Astrocyte (in vitro differentiated cells and primary cell): ENCODE results near the gene EIF4E1B. TPM values are rescaled to one million over a fixed set of nuclear protein-coding genes. Genes with fewer than 3 reads are reported as not detected.

Experiments
- DNase-seq: peaks from one replicate; pipeline ENCODE4 v3.0.0-alpha.2; 2010; ENCODE audit warnings: low read depth
- FAIRE-seq: peaks from 2 replicates; lab custom pipeline; 2011; peaks lifted over from hg19 to GRCh38; lab: Jason Lieb, UNC
- H2AFZ ChIP-seq: 2 replicates; pipeline ENCODE4 v1.6.0; 2012; ENCODE audit warnings: low read depth, low read length, inconsistent platforms
- H3K27ac ChIP-seq: 2 replicates; pipeline ENCODE4 v1.5.1; 2011; ENCODE audit warnings: low read depth, low read length, inconsistent platforms
- H3K27me3 ChIP-seq: 2 replicates; pipeline ENCODE4 v1.6.0; 2011; ENCODE audit warnings: low read length, inconsistent platforms; ENCODE audit not compliant: insufficient read depth
- H3K36me3 ChIP-seq: 2 replicates; pipeline ENCODE4 v1.5.1; 2011; ENCODE audit warnings: low read length, inconsistent platforms; ENCODE audit not compliant: insufficient read depth
- H3K4me1 ChIP-seq: 2 replicates; pipeline ENCODE4 v1.5.1; 2011; ENCODE audit warnings: low read length, inconsistent platforms; ENCODE audit not compliant: insufficient read depth
- H3K4me2 ChIP-seq: 2 replicates; pipeline ENCODE4 v1.6.0; 2012; ENCODE audit warnings: low read length, inconsistent platforms
- H3K4me3 ChIP-seq: 2 replicates; pipeline ENCODE4 v1.5.1; 2011; ENCODE audit warnings: low read depth, mild to moderate bottlenecking, low read length, inconsistent platforms; ENCODE audit not compliant: insufficient read depth
- H3K79me2 ChIP-seq: 2 replicates; pipeline ENCODE4 v1.6.0; 2012; ENCODE audit warnings: mild to moderate bottlenecking, low read length, inconsistent platforms; ENCODE audit not compliant: insufficient read depth
- H3K9ac ChIP-seq: 2 replicates; pipeline ENCODE4 v1.6.0; 2012; ENCODE audit warnings: mild to moderate bottlenecking, low read length, inconsistent platforms
- H3K9me3 ChIP-seq: 2 replicates; pipeline ENCODE4 v1.5.1; 2012; ENCODE audit warnings: low read depth, mild to moderate bottlenecking, low read length, inconsistent platforms; ENCODE audit not compliant: insufficient read depth
- H4K20me1 ChIP-seq: 2 replicates; pipeline ENCODE4 v1.6.0; 2012; ENCODE audit warnings: low read length, inconsistent platforms; ENCODE audit not compliant: insufficient read depth
- H3K27ac Mint-ChIP-seq: one replicate; pipeline ENCODE4 v1.8.0; 2021; ENCODE audit warnings: mild to moderate bottlenecking, mixed read lengths; ENCODE audit not compliant: unreplicated experiment
- H3K27me3 Mint-ChIP-seq: one replicate; pipeline ENCODE4 v1.8.0; 2021; ENCODE audit warnings: low read depth, mixed read lengths; ENCODE audit not compliant: unreplicated experiment
- H3K36me3 Mint-ChIP-seq: one replicate; pipeline ENCODE4 v1.8.0; 2021; ENCODE audit warnings: low read depth, mixed read lengths; ENCODE audit not compliant: unreplicated experiment
- H3K4me1 Mint-ChIP-seq: one replicate; pipeline ENCODE4 v1.8.0; 2021; ENCODE audit warnings: low read depth, mixed read lengths; ENCODE audit not compliant: unreplicated experiment
- H3K4me3 Mint-ChIP-seq: one replicate; pipeline ENCODE4 v1.8.0; 2021; ENCODE audit warnings: mild to moderate bottlenecking, moderate library complexity, mixed read lengths; ENCODE audit not compliant: unreplicated experiment
- H3K9me3 Mint-ChIP-seq: one replicate; pipeline ENCODE4 v1.8.0; 2021; ENCODE audit warnings: mild to moderate bottlenecking, mixed read lengths; ENCODE audit not compliant: unreplicated experiment
- EZH2 ChIP-seq: IDR thresholded peaks from 2 replicates; pipeline ENCODE4 v1.6.1; 2012; ENCODE audit warnings: mild to moderate bottlenecking, low read length, inconsistent platforms; ENCODE audit not compliant: insufficient read depth
- total RNA-seq: library from RNA; stranded (reverse); gene quantifications from 2 replicates; pipeline ENCODE4 v1.2.1, GENCODE V29; 2021
- TF ChIP-seq, protein P1 (sequence below): IDR thresholded peaks from 2 replicates; pipeline ENCODE4 v1.5.1; 2011; ENCODE audit warnings: low read depth, mild to moderate bottlenecking, inconsistent platforms, low read length, moderate library complexity; ENCODE audit not compliant: insufficient read depth

Gene EIF4E1B
- total RNA-seq, 1 donor from 2014 or later = not detected

DNA sequence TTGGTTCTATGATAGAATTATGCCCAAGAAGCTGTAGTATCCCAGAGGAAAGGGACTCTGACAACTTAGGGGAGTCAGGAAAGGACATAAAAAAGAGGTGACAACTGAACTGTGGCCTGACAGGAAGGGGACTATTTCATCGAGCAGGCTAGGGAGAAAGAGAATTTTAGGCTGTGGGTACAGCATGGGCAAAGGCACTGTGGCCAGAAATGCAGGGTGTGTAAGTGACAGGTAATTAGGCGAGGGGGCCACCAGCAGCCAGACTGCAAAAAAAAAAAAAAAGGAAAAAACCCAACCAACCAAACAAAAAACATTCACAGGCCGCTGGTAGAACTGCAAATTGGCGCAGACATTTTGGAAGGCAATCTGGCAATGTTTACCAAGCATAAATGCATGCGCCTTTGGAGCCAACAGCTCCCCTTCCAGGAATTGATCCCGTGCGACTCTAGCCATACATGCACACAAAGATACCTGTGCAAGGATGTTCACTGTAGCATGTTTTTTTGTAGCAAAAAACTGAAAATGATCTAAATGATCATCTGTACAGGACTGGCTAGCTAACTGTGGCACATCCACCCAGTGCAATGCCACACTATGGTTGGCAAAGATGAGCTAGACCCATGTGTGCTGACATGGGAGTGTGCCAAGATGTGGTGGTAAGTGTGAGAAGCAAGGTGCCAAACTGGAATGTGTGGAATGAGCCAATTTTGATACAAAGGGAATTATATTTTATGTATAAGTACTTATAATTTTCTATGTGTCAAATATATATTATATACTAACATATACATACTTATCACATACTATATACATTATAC is 1.1 kb downstream of the EIF4E1B start:
- peaks cover 3% of the 10 kb centered on the region for H4K20me1 ChIP-seq
- Mint-ChIP-seq H3K27me3 (peaks cover 68% of the 10 kb centered on the region), H3K4me3 (no peak overlapping the region), H3K4me1 (peaks cover 18% of the 10 kb centered on the region), H3K9me3 (peaks cover 4% of the 10 kb centered on the region), H3K27ac (no peak overlapping the region), H3K36me3 (peaks cover 2% of the 10 kb centered on the region)
- no peak overlapping the region for H3K4me2 ChIP-seq
- no peaks in the 10 kb centered on the region for H3K36me3 ChIP-seq
- no peaks in the 10 kb centered on the region for H3K79me2 ChIP-seq
- peaks cover 52% of the 10 kb centered on the region for H3K27me3 ChIP-seq
- TF ChIP-seq, protein P1, sequence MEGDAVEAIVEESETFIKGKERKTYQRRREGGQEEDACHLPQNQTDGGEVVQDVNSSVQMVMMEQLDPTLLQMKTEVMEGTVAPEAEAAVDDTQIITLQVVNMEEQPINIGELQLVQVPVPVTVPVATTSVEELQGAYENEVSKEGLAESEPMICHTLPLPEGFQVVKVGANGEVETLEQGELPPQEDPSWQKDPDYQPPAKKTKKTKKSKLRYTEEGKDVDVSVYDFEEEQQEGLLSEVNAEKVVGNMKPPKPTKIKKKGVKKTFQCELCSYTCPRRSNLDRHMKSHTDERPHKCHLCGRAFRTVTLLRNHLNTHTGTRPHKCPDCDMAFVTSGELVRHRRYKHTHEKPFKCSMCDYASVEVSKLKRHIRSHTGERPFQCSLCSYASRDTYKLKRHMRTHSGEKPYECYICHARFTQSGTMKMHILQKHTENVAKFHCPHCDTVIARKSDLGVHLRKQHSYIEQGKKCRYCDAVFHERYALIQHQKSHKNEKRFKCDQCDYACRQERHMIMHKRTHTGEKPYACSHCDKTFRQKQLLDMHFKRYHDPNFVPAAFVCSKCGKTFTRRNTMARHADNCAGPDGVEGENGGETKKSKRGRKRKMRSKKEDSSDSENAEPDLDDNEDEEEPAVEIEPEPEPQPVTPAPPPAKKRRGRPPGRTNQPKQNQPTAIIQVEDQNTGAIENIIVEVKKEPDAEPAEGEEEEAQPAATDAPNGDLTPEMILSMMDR = no peak
- no peak for TF ChIP-seq EZH2
- H3K27ac ChIP-seq = no peak overlapping the region
- no peak for DNase-seq
- no peak overlapping the region for H3K4me3 ChIP-seq
- H3K4me1 ChIP-seq = peaks cover 10% of the 10 kb centered on the region
- no peak overlapping the region for H2AFZ ChIP-seq
- no peaks in the 10 kb centered on the region for H3K9me3 ChIP-seq
- H3K9ac ChIP-seq = no peak overlapping the region
- FAIRE-seq = no peak

DNA sequence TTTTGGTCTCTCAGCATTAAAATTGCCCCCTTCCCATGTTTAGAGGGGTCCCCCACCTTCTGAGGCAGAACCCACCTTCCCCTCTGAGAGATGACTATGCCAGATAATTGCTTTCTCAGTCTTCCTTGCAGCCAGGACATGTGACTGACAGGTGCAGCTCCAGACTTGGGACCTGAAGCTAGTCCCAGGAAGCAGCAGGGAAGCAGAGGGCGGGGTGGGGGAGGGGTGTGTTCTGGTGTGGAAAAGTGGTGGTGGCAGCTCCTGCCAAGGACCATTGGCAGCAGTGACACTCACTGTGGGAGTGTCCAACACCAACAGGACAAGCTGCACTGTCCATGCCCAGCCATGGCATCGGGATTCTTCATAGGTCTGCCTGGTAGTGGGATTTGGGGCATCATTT is 2.3 kb downstream of the EIF4E1B start:
- H3K27ac Mint-ChIP-seq = no peak overlapping the region
- Histone ChIP-seq H3K9ac (no peak overlapping the region), H3K79me2 (no peaks in the 10 kb centered on the region), H3K4me1 (peaks cover 10% of the 10 kb centered on the region), H3K4me2 (no peak overlapping the region), H3K4me3 (no peak overlapping the region), H3K27ac (no peak overlapping the region), H3K9me3 (no peaks in the 10 kb centered on the region), H2AFZ (no peak overlapping the region), H3K36me3 (no peaks in the 10 kb centered on the region), H3K27me3 (peaks cover 53% of the 10 kb centered on the region), H4K20me1 (peaks cover 3% of the 10 kb centered on the region)
- H3K4me1 Mint-ChIP-seq = peaks cover 12% of the 10 kb centered on the region
- no peak for FAIRE-seq
- H3K36me3 Mint-ChIP-seq = no peaks in the 10 kb centered on the region
- H3K27me3 Mint-ChIP-seq = peaks cover 71% of the 10 kb centered on the region
- DNase-seq = no peak
- no peak for TF ChIP-seq EZH2
- TF ChIP-seq, protein P1 = no peak
- peaks cover 4% of the 10 kb centered on the region for H3K9me3 Mint-ChIP-seq
- H3K4me3 Mint-ChIP-seq = no peak overlapping the region

DNA sequence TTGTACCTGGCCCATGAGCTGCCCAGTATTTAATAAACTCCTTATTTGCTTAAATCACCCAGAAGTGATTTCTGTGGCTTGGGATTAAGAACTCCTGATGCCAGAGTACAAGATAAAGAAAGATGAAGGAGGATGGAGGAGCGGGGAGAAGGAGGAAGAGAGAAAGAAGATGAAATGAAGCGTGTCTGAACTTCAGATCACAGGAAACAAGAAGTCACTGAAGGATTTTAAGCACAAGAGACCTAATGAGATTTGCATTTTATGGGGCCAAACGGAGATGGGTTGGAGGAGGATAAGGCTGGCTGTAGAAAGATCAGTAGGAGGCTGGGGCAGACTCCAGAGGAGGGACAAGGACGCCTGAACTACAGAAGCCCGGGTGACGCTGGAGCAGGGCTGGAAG is 3.1 kb downstream of the EIF4E1B start:
- H3K9ac ChIP-seq = no peak overlapping the region
- no peak overlapping the region for H3K27ac ChIP-seq
- TF ChIP-seq EZH2 = no peak
- TF ChIP-seq, protein P1 = no peak
- H3K9me3 ChIP-seq = no peaks in the 10 kb centered on the region
- peaks cover 70% of the 10 kb centered on the region for H3K27me3 Mint-ChIP-seq
- DNase-seq (no peak), FAIRE-seq (no peak)
- H2AFZ ChIP-seq = no peak overlapping the region
- H3K4me1 Mint-ChIP-seq = peaks cover 4% of the 10 kb centered on the region
- H3K36me3 Mint-ChIP-seq = no peaks in the 10 kb centered on the region
- H3K4me3 ChIP-seq = no peak overlapping the region
- H3K27ac Mint-ChIP-seq = no peak overlapping the region
- no peak overlapping the region for H3K4me3 Mint-ChIP-seq
- H4K20me1 ChIP-seq = peaks cover 3% of the 10 kb centered on the region
- H3K36me3 ChIP-seq = no peaks in the 10 kb centered on the region
- H3K4me2 ChIP-seq = no peak overlapping the region
- peaks cover 10% of the 10 kb centered on the region for H3K4me1 ChIP-seq
- H3K79me2 ChIP-seq = no peaks in the 10 kb centered on the region
- peaks cover 4% of the 10 kb centered on the region for H3K9me3 Mint-ChIP-seq
- H3K27me3 ChIP-seq = peaks cover 58% of the 10 kb centered on the region
